ENCODE results near the gene TRDN. TPM values are rescaled to one million over a fixed set of nuclear protein-coding genes. Genes with fewer than 3 reads are reported as not detected.
"Not testable (repeated sequence)": the region's sequence is repeated elsewhere in the genome, so short reads cannot be mapped to it uniquely, and the experiment has no call there.

The TRDN gene
- total RNA-seq, 2 experiments from 2014 or later: not detected

DNA sequence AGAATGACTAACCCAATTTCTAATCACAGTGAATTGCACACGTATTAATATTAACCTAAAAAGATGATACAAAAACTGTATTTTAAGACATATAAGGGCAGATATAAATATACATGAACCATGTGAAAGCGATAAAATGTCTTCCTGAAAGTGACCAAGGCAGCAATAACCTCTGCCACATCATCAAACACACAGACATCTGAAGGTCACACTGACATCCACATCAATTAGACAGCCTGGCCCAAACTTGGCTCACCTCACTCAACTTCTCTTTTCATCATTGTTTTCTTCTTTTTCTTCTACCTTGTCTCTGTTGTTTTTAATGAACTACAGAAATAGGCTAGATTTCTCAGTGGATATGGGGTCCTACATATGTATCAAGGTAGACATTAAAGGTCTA is 128.5 kb downstream of the TRDN start:
- CTCF ChIA-PET: no interaction called here
- H3K36me3 Mint-ChIP-seq: no peaks in the 10 kb centered on the region
- no peak for DNase-seq
- H3K4me3 Mint-ChIP-seq: no peak overlapping the region
- H3K9me3 Mint-ChIP-seq: no peaks in the 10 kb centered on the region
- H3K27me3 Mint-ChIP-seq: no peaks in the 10 kb centered on the region
- intact Hi-C loops (cut with micrococcal nuclease): no loop called here
- POLR2A ChIA-PET: no interaction called here
- H3K27ac Mint-ChIP-seq: no peak overlapping the region
- no peaks in the 10 kb centered on the region for H3K4me1 Mint-ChIP-seq (ENCODE audit: low read depth)

DNA sequence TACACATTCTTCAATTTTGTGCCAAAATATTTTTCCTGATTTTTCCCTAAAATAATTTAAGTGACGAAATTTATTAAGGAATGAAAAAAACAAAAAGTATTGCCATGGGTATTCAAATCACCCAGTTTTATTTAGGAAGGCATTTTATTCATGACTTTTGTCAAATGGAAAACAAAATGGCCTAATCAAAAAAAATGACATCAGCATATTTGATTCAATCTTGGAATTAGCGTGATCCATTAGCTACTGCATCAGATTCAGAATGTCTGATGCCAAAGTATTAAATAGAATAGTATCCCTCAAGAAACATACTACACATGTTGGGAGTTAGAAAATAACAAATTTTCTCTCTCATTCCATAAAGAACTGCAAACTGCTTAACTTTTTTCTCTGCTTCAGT is 129.2 kb downstream of the TRDN start:
- H3K9me3 Mint-ChIP-seq: no peaks in the 10 kb centered on the region
- no peaks in the 10 kb centered on the region for H3K36me3 Mint-ChIP-seq
- no peak overlapping the region for H3K4me3 Mint-ChIP-seq
- no peak for DNase-seq
- no peak overlapping the region for H3K27ac Mint-ChIP-seq
- POLR2A ChIA-PET: no interaction called here
- no peaks in the 10 kb centered on the region for H3K27me3 Mint-ChIP-seq
- intact Hi-C loops (cut with micrococcal nuclease): no loop called here
- H3K4me1 Mint-ChIP-seq (ENCODE audit: low read depth): no peaks in the 10 kb centered on the region
- CTCF ChIA-PET: no interaction called here

- H3K4me1 Mint-ChIP-seq (ENCODE audit: low read depth): no peaks in the 10 kb centered on the region
- no peaks in the 10 kb centered on the region for H3K27me3 Mint-ChIP-seq
- DNase-seq: no peak
- POLR2A ChIA-PET: no interaction called here
- intact Hi-C loops (cut with micrococcal nuclease): no loop called here
- no peaks in the 10 kb centered on the region for H3K36me3 Mint-ChIP-seq
- H3K27ac Mint-ChIP-seq: no peak overlapping the region
- H3K9me3 Mint-ChIP-seq: no peaks in the 10 kb centered on the region
- CTCF ChIA-PET: no interaction called here
- no peak overlapping the region for H3K4me3 Mint-ChIP-seq
Observed at GRCh38 chr6:123503619-123504018, 133.1 kb downstream of the TRDN start.

DNA sequence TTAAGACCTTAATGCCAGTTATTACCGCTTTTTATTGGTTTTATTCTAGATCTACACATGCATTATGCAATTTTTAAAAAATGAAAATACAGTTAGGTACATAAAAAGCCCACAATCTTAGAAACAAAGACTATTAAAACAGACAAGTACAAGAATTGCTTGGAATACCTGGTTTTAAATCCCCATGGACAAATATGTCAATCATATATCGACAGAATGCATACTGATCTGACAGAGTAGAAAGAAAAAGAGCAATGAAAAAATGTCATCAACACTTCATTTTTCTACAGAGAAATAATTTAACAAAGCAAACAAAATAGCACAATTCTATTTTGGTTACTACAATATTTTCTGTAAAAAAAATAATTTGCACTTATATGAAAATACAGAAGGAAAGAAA is 139.7 kb downstream of the TRDN start:
- CTCF ChIA-PET: no interaction called here
- Mint-ChIP-seq H3K9me3 (no peaks in the 10 kb centered on the region), H3K27me3 (no peaks in the 10 kb centered on the region), H3K4me1 (ENCODE audit: low read depth) (no peaks in the 10 kb centered on the region), H3K4me3 (no peak overlapping the region), H3K36me3 (no peaks in the 10 kb centered on the region), H3K27ac (no peak overlapping the region)
- POLR2A ChIA-PET: no interaction called here
- intact Hi-C loops (cut with micrococcal nuclease): no loop called here
- no peak for DNase-seq

- POLR2A ChIA-PET: no interaction called here
- Mint-ChIP-seq H3K4me1 (ENCODE audit: low read depth) (no peaks in the 10 kb centered on the region), H3K27ac (no peak overlapping the region), H3K9me3 (no peaks in the 10 kb centered on the region), H3K36me3 (no peaks in the 10 kb centered on the region), H3K27me3 (no peaks in the 10 kb centered on the region), H3K4me3 (no peak overlapping the region)
- no peak for DNase-seq
- CTCF ChIA-PET: no interaction called here
- intact Hi-C loops (cut with micrococcal nuclease): no loop called here
Observed at GRCh38 chr6:123489589-123489988, 147.2 kb downstream of the TRDN start.

- H3K27ac Mint-ChIP-seq: no peak overlapping the region
- ChIA-PET POLR2A (no interaction called here), CTCF (no interaction called here)
- intact Hi-C loops (cut with micrococcal nuclease): no loop called here
- no peak for DNase-seq
- no peaks in the 10 kb centered on the region for H3K4me1 Mint-ChIP-seq (ENCODE audit: low read depth)
- H3K27me3 Mint-ChIP-seq: no peaks in the 10 kb centered on the region
- no peak overlapping the region for H3K4me3 Mint-ChIP-seq
- H3K36me3 Mint-ChIP-seq: no peaks in the 10 kb centered on the region
- peaks cover 2% of the 10 kb centered on the region for H3K9me3 Mint-ChIP-seq
Observed at GRCh38 chr6:123480986-123481385, 155.8 kb downstream of the TRDN start.

DNA sequence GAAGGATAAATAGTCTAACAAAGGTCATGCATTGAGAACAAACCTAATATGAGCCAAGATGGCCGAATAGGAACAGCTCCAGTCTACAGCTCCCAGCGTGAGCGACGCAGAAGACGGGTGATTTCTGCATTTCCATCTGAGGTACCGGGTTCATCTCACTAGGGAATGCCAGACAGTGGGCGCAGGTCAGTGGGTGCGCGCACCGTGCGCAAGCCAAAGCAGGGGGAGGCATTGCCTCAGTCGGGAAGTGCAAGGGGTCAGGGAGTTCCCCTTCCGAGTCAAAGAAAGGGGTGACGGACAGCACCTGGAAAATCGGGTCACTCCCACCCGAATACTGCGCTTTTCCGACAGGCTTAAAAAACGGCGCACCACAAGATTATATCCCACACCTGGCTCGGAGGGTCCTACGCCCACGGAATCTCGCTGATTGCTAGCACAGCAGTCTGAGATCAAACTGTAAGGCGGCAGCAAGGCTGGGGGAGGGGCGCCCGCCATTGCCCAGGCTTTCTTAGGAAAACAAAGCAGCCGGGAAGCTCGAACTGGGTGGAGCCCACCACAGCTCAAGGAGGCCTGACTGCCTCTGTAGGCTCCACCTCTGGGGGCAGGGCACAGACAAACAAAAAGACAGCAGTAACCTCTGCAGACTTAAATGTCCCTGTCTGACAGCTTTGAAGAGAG is 164.6 kb downstream of the TRDN start:
- H3K36me3 Mint-ChIP-seq; H3K4me1 Mint-ChIP-seq (ENCODE audit: low read depth); H3K27ac Mint-ChIP-seq; intact Hi-C loops (cut with micrococcal nuclease); DNase-seq; POLR2A ChIA-PET; CTCF ChIA-PET; H3K27me3 Mint-ChIP-seq; H3K4me3 Mint-ChIP-seq; H3K9me3 Mint-ChIP-seq: not testable (repeated sequence)

- intact Hi-C loops (cut with micrococcal nuclease): no loop called here
- no peaks in the 10 kb centered on the region for H3K36me3 Mint-ChIP-seq
- no peak overlapping the region for H3K4me3 Mint-ChIP-seq
- H3K9me3 Mint-ChIP-seq: no peaks in the 10 kb centered on the region
- no peaks in the 10 kb centered on the region for H3K27me3 Mint-ChIP-seq
- DNase-seq: no peak
- POLR2A ChIA-PET: no interaction called here
- no peaks in the 10 kb centered on the region for H3K4me1 Mint-ChIP-seq (ENCODE audit: low read depth)
- no peak overlapping the region for H3K27ac Mint-ChIP-seq
- CTCF ChIA-PET: no interaction called here
Observed at GRCh38 chr6:123467392-123467791, 169.4 kb downstream of the TRDN start.

DNA sequence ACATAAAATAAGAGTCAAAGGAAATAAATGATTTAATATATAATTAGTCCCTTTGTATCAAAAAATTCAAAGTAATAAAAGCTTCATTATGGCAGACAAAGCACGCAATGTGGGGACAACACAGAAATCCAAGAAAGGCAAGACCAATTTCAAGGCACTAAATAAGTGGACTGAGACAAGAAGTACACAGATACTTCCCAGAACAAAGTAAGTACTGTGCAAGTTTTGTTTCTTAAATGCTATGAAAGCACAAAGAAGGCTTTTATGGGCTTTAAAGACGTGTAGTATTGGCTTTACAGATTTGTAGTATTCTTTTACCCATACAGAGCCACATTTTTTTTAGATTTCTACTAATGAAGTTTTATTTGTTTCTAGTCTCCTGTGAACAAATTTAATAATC is 174.6 kb downstream of the TRDN start:
- intact Hi-C loops (cut with micrococcal nuclease): no loop called here
- Mint-ChIP-seq H3K4me1 (ENCODE audit: low read depth) (no peaks in the 10 kb centered on the region), H3K27ac (no peak overlapping the region), H3K9me3 (no peaks in the 10 kb centered on the region), H3K27me3 (no peaks in the 10 kb centered on the region), H3K36me3 (no peaks in the 10 kb centered on the region), H3K4me3 (no peak overlapping the region)
- DNase-seq: no peak
- POLR2A ChIA-PET: no interaction called here
- CTCF ChIA-PET: no interaction called here

DNA sequence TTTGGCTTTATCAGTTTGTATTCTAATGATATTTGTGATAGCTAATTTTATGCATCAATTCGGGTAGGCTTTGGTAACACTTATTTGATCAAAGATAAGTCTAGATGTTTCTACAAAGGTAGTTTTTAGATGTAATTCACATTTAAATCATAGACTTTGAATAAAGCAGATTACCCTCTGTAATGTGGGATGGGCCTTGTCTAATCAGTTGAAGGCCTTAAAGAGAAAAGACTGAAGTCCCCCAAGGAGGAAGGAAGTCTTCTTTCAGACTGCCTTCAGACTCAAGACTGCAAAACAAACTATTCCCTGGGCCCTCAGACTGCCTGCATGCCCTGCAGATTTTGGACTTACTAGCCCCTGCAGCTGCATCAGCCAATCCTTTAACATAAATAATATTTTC is 178.5 kb downstream of the TRDN start:
- CTCF ChIA-PET: no interaction called here
- intact Hi-C loops (cut with micrococcal nuclease): no loop called here
- no peak overlapping the region for H3K27ac Mint-ChIP-seq
- no peaks in the 10 kb centered on the region for H3K36me3 Mint-ChIP-seq
- no peaks in the 10 kb centered on the region for H3K4me1 Mint-ChIP-seq (ENCODE audit: low read depth)
- no peaks in the 10 kb centered on the region for H3K27me3 Mint-ChIP-seq
- POLR2A ChIA-PET: no interaction called here
- peaks cover under 1% of the 10 kb centered on the region for H3K9me3 Mint-ChIP-seq
- DNase-seq: no peak
- H3K4me3 Mint-ChIP-seq: no peak overlapping the region

- Mint-ChIP-seq H3K27ac (no peak overlapping the region), H3K36me3 (no peaks in the 10 kb centered on the region), H3K27me3 (no peaks in the 10 kb centered on the region), H3K4me1 (ENCODE audit: low read depth) (no peaks in the 10 kb centered on the region), H3K4me3 (no peak overlapping the region), H3K9me3 (peaks cover 8% of the 10 kb centered on the region)
- ChIA-PET CTCF (no interaction called here), POLR2A (no interaction called here)
- intact Hi-C loops (cut with micrococcal nuclease): no loop called here
- DNase-seq: no peak
Observed at GRCh38 chr6:123456836-123457235, 179.9 kb downstream of the TRDN start.

- Mint-ChIP-seq H3K27me3 (no peaks in the 10 kb centered on the region), H3K27ac (no peak overlapping the region), H3K4me3 (no peak overlapping the region)
Observed at GRCh38 chr6:123454448-123454847, 182.3 kb downstream of the TRDN start.

DNA sequence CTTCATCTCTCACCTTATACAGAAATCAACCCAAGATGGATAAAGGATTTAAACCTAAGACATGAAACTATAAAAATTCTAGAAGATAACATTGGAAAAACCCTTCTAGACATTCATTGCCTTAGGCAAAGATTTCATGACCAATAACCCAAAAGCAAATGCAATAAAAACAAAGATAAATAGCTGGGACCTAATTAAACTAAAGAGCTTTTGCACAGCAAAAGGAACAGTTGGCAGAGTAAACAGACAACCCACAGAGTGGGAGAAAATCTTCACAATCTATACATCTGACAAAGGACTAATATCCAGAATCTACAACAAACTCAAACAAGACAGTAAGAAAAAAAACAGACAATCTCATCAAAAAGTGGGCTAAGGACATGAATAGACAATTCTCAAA is 183.7 kb downstream of the TRDN start:
- H3K36me3 Mint-ChIP-seq; intact Hi-C loops (cut with micrococcal nuclease); POLR2A ChIA-PET; H3K4me3 Mint-ChIP-seq; CTCF ChIA-PET; H3K27ac Mint-ChIP-seq; H3K27me3 Mint-ChIP-seq; H3K4me1 Mint-ChIP-seq (ENCODE audit: low read depth); DNase-seq: not testable (repeated sequence)
- peaks cover 19% of the 10 kb centered on the region for H3K9me3 Mint-ChIP-seq

More at GRCh38 chr6:123454448-123454847, 182.3 kb downstream of the TRDN start:
- intact Hi-C loops (cut with micrococcal nuclease): no loop called here
- no peak for DNase-seq
- ChIA-PET POLR2A (no interaction called here), CTCF (no interaction called here)
- no peaks in the 10 kb centered on the region for H3K4me1 Mint-ChIP-seq (ENCODE audit: low read depth)
- peaks cover 12% of the 10 kb centered on the region for H3K9me3 Mint-ChIP-seq
- H3K36me3 Mint-ChIP-seq: no peaks in the 10 kb centered on the region

Data from activated CD4-positive, alpha-beta memory T cell treated with anti-CD3 and anti-CD28 coated beads for 36 hours (primary cell).